Measurements from ENCODE around the gene C6orf141. TPM values are rescaled to one million over a fixed set of nuclear protein-coding genes. Genes with fewer than 3 reads are reported as not detected.

C6orf141 gene
- total RNA-seq, 1 donor from 2014 or later: not detected

- peaks cover 5% of the 10 kb centered on the region for H3K27me3 ChIP-seq
- no peak for TF ChIP-seq CTCF (IDR thresholded peaks at IDR 0.05)
- peaks cover 0 to 13% of the 10 kb centered on the region in 2 donors for H3K4me1 ChIP-seq
- intact Hi-C loops (cut with DNase I): no loop called here
- DNase-seq (ENCODE audit: low spot score in 2 of 2): no peak
- H3K27ac ChIP-seq: no peak overlapping the region
- no peak overlapping the region for H3K4me3 ChIP-seq
- no peaks in the 10 kb centered on the region for H3K9me3 ChIP-seq
- no peaks in the 10 kb centered on the region for H3K36me3 ChIP-seq
Observed at GRCh38 chr6:49553384-49553783, 2.9 kb downstream of the C6orf141 start.

GRCh38 chr6:49555951-49556350 lies 5.5 kb downstream of the C6orf141 start:
- Histone ChIP-seq H3K9me3 (no peaks in the 10 kb centered on the region), H3K36me3 (no peaks in the 10 kb centered on the region), H3K4me1 (peaks cover 0 to 6% of the 10 kb centered on the region in 2 donors), H3K4me3 (no peak overlapping the region), H3K27ac (no peak overlapping the region), H3K27me3 (no peaks in the 10 kb centered on the region)
- intact Hi-C loops (cut with DNase I): no loop called here
- no peak for DNase-seq (ENCODE audit: low spot score in 2 of 2)
- TF ChIP-seq CTCF (IDR thresholded peaks at IDR 0.05): no peak

GRCh38 chr6:49556429-49556837 lies 6.0 kb downstream of the C6orf141 start:
- TF ChIP-seq CTCF (IDR thresholded peaks at IDR 0.05): no peak
- intact Hi-C loops (cut with DNase I): no loop called here

GRCh38 chr6:49557177-49557576 lies 6.7 kb downstream of the C6orf141 start:
- Histone ChIP-seq H3K4me3 (no peak overlapping the region), H3K36me3 (no peaks in the 10 kb centered on the region), H3K27me3 (no peaks in the 10 kb centered on the region), H3K27ac (no peak overlapping the region), H3K9me3 (no peaks in the 10 kb centered on the region), H3K4me1 (no peaks in the 10 kb centered on the region)
- DNase-seq (ENCODE audit: low spot score in 2 of 2): no peak
- intact Hi-C loops (cut with DNase I): no loop called here
- no peak for TF ChIP-seq CTCF (IDR thresholded peaks at IDR 0.05)

More at GRCh38 chr6:49556429-49556837, 6.0 kb downstream of the C6orf141 start:
- DNase-seq (ENCODE audit: low spot score in 2 of 2): no peak
- H3K9me3 ChIP-seq: no peaks in the 10 kb centered on the region
- no peaks in the 10 kb centered on the region for H3K27me3 ChIP-seq
- H3K36me3 ChIP-seq: no peaks in the 10 kb centered on the region
- H3K27ac ChIP-seq: no peak overlapping the region
- H3K4me1 ChIP-seq: peaks cover 0 to 4% of the 10 kb centered on the region in 2 donors
- no peak overlapping the region for H3K4me3 ChIP-seq

- DNase-seq (ENCODE audit: low spot score in 2 of 2): no peak
- TF ChIP-seq CTCF (IDR thresholded peaks at IDR 0.05): no peak
- no peak overlapping the region for H3K27ac ChIP-seq
- no peaks in the 10 kb centered on the region for H3K36me3 ChIP-seq
- H3K4me1 ChIP-seq: no peaks in the 10 kb centered on the region
- no peaks in the 10 kb centered on the region for H3K9me3 ChIP-seq
- H3K27me3 ChIP-seq: no peaks in the 10 kb centered on the region
- H3K4me3 ChIP-seq: no peak overlapping the region
- intact Hi-C loops (cut with DNase I): no loop called here
Observed at GRCh38 chr6:49558238-49558637, 7.8 kb downstream of the C6orf141 start.
